DMS79 (cell line): ENCODE data around the gene SPNS2.

ENCODE experiments used
- DNase-seq: peaks from one replicate; lab custom pipeline; 2025; lab: John Stamatoyannopoulos, UW

SPNS2 gene

DNA sequence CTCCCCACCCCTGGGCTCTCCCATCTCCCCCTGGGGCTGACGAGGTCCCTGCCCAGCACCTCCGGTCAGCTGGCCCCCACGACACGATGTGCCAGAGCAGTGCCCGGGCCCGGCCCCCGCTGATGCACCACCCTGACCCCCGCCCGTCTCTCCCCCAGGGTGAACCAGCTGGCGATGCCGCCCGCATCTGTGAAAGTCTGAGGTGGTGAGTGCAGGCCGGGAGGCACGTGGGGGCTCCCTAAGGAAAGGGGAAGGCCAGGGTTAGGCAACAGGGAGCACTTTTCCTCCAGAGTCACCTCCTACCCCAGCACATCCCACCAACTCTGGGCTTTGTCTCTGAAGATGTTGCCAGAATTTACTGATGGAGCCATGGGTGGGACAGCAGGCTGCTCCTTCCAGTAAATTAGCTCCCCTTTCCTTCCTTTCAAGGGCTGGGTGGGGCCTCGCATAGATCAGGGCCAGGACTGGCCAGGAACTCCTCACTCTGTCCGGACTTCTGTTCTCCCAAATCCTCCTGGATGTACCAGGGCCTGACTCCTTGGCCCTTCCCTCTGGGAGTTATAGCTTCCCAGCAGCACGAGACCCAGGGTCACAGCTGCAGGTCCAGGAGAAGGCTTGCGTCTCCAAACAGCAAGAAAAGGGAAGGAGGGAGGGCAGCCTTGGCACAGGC lies 38.2 kb downstream of the SPNS2 start:
- DNase-seq: no peak

DNA sequence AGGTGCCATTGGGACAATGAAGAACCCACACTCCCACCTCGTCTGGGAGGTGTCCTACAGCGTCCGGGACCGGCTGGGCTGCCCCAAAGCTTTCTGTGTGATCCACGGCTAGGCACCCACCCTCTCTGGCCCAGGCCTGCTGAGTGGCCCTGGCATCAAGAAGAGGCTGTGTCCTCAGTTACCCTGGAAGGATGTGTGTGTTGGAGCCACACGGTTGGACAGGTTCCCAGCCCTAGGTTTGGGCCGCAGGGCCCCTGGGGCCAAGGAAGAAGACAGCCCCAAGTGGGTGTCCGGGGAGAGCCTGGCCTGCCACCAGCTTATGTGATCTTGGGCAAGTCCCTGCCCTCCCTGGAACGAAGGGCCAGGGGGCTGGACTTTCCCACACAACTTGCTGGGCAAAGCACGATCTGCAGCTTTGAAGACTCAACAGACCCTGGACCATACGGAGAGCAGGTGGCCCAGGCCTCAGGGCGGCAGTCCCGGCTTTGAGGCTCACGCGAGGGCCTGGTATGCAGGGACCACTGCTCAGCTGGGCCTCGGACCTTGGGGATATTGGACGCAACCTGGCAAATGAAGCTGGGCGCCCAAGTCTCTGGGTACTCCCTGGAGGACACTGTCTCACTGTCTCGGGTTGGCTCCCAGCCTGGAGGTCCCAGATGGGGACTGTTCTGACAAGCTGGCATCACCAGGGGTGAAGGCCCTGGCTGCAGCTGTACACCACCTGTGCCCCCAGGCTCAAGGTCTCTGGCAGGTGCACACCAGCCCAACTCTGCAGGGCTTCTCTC lies 39.0 kb downstream of the SPNS2 start:
- no peak for DNase-seq

DNA sequence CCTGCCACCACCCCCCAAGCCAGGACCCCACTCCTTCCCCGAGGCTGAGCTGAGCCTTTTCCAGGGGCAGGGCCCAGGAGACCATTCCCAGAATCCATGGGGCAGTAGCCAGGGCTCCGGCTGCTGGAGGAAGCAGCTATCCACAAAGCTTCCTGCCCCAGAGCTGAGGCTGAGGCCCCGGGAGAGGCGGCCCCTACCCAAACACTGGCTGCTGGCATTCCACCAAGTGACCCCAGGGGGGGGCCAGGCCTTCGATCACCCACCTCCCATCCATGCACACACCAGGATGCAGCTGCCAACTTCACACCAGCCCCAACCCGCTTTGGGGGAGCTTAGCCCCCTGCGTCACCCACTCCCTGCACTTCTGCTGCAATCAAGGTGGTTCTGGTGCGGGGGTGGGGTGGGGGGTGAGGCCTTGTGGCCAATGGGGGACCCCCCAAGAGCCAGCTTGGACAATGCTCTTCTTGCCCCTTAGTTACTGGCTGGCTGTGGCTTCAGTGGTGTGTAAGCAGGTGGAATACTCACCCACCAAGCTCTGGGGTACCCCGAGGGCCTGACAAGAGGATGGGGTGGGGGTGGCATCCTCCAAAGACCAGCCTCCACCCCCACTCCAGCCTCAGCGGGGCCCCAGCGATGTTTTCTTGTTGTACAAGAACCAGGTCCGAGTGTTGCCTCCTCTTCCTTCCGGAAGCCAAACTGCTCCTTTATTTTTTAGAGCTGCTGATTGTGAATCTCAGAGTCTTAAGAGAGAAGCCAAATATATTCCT lies 39.7 kb downstream of the SPNS2 start:
- no peak for DNase-seq

DNA sequence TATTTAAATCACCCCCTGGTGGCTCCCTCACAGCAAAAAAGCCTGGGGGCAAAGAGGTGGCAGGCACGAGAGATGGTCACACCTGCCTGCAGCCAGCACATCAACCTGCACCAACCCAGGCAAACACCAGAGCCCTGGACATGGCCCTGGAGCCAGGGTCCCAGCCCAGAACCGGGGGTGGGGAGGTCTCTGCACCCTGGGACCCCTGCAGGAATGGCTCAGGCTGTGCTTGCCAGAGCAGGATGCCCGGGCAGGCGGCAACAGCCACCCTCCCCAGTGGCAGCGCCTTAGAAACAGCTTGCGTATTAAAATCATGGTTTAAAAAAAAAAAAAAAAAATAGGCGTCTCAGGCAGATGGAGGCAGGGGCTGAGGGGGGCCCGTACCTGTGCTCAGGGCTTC lies 40.3 kb downstream of the SPNS2 start:
- DNase-seq: no peak

DNA sequence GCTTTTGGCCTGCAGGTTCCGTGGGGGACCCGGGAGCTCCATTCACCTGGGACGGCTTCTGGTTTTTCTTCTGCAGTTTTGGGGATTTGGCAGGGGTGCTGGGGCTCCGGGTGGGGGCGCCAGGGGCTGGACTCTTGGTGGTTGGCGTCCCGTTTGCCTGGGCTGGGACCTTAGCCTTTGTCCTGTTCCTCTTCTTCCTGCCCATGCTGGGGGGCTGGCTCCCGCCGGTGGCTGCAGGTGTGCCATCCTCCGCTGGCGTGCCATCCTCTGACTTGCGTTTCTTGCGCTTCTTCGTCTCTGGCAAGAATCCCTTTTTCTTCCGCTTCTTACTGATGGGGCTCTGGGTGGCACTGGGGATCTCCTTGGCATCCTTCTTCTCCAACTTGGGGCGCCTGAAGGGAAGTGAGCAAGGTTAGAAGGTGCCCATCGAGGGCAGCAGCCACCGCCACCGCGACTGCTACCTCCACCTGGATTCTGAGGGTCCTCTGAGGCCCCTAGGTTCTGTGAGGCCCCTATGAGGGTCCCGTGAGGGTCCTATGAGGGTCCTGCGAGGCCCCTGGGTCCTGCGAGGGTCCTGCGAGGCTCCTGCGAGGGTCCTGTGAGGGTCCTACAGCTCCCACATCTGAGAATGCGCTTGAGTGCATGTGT lies 41.0 kb downstream of the SPNS2 start:
- DNase-seq: no peak

DNA sequence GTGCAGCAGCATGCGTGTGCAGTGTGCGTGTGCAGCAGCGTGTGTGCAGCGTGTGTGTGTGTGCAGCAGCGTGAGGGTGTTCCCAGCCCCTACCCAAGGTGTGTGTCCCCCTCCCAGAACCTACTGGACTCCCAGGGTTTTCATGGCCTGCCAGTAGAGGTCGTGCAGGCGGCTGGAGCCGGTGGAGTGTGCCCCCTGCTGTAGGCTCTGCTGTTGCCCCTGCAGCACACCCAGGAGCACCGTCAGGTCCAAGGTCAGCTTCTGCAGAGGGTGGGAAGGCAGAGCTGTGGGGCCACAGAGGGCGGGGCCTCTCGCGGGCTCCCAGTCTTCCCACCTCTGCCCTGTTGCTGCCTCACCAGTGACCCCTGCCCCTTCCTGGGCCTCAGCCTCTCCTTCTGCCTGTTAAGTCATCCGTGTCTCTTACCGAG lies 41.6 kb downstream of the SPNS2 start:
- no peak for DNase-seq

DNA sequence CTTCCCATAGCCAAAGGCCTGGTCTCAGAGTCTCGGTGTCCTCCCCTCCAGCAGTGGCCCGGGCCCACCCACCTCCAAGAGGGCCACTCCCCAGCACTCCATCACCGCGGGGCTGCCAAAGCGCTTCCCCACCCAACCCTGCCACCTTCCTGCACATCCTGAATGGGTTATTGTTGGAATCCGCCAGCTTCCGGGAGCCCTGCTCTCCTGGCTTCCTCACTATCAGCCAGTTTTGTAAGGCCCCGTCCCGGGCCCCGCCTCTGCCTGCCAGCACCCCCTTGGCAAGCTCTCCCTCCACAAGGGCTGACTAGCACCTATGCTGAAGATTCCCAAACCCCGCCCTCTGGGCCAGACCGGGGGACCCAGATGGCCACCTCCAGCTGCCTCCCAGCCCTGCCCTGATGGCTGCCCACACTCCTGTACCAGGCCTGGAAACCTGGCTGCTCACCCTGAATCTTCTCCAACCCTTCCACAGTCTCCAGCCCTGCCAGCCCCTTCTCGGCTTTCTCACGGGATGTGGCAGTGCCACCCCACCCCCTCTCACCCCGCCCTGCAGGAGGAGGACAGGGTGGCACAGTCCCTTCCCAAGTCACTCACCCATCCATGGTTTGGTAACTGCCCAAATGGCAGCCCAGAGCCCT lies 42.1 kb downstream of the SPNS2 start:
- DNase-seq: no peak

DNA sequence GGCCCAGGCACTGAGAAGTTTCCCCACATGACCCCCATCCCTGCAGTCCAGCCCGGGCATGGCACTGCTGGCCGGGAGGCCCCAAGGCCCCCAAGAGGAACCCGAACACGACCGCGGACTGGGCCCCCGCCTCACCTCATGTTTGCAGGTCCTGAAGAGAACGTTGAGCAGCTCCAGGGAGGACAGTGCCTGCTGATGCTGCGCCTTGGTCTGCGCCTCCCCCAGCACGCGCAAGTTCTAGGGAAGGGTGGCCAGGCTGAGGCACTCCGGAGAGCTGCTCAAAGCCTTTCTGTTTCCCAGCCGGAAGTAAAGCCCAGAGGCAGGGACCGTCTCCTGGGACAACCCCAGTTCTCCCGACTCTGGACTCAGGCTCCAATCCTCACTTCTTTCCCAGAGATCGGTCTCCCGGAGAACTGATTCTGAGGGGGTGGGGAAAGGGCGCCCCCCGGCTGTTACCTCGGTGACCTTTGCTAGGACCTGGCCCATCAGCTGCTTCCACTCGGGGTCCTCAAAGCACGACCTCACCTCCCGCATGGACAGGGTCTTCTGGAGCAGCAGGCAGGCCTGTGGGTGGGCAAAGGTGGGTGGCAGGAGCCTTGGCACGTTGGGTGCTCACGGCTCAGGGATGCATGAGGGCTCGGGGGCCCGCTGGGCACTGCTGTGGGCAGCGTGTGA lies 42.8 kb downstream of the SPNS2 start:
- DNase-seq: no peak

DNA sequence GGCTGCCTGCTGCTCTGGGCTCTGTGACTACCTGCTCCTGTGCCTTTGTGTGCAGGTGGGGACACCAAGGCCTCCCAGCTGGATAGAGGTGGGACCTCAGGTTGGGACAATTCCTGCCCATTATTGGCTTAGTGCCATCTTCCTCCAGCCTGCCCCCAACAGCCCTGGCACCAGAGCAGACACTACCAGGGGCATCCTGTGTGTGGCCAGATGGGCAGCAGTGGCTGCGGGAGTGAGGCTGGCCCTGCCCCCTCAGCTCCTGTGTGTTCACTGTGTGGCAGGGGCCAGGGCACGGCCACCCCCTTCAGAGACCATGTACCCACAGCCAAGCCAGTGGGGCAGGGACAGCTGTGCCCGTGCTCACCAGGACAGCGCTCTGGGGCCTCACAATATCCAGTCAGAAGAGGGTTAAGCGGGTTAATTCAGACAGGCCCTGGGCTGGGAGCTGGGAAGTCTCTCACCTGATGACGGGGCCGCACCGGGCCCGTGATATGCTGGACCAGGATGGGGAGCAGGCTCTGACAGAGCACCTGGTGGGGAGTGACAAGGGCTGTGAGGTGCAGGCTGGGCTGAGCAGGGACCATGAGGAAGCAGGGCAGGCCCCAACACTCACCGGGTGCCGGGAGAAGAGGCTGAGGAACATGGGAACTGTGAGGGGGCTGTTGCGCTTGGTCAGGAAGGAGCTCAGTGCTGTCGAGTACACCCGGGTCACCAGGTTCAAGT lies 43.5 kb downstream of the SPNS2 start:
- no peak for DNase-seq

DNA sequence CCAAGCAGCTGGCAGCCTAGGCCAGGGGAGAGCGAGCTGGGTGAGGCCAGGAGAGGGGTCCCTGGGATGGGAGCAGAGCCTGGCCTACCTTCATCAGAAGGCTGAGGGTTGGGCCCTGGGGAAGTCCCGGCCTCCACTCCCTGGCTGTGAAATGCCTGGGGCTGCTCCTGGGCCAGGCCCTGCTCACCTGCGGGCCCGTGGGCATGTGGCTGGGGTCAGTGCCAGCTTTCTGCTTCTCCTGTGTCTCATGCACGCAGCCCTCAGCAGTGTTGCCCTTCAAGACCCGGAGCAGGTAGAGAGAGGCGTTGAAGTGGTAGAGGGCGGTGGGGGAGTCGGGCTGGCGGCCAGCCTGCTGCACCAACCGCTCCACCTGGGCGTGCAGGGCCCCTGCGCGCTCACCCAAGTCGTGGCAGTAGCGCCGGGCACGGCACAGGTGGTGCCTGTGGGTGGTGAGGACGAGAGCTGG lies 44.1 kb downstream of the SPNS2 start:
- DNase-seq: no peak

DNA sequence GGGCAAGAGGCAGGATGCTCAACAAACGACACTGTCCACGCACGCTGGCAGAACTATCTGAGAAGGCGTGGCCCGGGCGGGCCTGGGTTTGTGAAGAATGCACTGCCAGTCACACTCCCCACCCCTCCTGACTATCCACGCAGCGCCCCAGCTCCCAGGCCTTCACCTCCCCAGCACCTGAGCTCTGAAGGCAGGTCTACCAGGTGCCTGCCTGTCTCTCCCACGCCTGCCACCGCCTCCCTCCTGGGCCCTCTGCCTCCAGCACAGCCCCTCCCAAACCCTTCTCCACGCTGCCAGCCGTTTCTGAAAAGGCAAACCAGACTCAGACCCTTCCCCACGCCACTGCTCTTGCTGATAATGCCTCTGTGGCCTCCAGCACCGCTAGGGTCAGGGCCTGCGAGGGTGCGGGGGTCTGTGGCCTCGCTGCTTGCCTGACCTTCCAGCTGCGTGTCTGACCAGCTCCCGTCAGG lies 44.9 kb downstream of the SPNS2 start:
- DNase-seq: no peak

DNA sequence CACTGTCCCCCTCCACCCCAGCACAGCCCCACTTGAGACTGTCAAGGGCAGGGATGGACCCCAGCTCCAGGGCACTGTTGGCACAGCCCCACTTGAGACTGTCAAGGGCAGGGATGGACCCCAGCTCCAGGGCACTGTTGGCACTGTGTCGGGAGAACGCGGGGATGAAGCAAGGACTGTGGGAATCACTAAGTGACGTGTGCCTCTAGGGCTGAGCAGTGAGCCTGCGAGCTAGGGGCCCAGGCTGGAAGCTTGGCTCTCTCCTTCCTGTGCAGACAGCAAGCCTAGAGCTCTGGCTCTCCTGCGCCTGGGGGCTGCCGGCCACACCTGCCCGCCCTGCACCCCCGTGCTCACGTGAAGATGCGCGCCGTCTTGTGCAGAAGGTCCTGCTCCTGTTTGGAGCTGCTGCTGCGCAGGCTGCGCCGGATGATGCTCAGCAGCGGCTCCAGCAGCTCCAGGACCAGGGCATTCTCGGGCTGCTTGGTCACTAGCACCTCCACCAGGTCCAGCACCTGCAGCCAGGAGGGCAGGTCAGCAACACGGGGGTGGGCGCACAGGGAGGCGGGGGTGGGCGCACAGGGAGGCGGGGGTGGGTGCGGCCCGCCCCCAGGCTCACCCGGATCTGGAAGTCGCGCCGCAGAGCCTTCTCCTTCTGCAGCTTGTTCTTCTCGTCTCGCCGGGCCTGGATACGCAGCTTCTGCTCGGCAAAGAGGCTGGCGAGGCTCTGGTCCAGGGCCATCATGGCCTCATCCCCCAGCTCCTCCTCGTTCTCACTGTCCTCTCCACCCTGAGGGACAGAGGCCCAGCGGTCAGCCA lies 45.7 kb downstream of the SPNS2 start:
- DNase-seq: no peak

DNA sequence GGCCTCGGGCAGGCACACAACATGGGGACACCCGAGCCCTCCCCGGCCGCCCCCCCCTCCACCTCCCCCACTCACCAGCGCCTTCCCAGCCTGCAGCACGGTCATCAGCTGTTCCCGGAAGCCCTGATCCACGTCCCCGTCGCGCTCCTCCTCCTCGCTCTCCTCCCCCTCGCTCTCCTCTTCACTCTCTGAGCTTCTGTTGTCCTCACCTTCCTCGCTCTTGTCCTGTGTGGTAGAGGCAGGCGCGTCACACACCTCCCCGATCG lies 46.2 kb downstream of the SPNS2 start:
- no peak for DNase-seq

DNA sequence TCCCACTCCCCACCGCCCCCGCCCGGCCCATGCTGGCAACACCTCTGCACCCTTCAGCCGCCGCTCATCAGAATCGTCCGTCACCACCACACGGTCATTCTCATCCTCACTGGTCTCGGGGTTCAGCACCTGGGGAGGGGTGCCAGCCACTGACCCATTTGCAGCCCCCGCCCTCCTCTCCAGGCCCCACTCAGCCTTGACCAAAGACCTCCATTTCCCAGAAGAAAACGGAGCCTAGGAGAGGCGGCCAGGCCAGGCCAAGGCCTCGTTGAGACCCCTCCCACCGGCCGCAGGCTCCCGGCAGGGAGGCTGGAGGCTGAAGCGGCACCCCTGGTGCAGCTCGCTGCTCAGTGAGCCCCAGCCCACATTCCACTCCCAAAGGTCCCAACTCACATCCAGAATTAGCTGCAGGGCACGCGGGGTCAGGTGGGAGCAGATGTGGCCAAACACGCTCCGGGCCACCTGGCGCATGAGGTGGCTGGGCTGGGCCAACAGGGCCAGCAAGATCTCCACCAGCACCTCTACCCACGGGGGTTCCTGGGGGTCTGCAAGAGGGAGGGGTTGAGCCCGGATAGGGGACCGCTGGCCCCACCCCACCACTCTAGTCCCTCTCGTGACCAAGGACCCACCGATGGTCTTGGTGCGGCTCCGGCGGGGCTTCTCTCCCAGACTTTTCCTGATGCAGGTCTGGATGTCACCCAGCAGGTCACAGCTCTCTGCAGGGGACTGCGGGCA lies 46.7 kb downstream of the SPNS2 start:
- no peak for DNase-seq

DNA sequence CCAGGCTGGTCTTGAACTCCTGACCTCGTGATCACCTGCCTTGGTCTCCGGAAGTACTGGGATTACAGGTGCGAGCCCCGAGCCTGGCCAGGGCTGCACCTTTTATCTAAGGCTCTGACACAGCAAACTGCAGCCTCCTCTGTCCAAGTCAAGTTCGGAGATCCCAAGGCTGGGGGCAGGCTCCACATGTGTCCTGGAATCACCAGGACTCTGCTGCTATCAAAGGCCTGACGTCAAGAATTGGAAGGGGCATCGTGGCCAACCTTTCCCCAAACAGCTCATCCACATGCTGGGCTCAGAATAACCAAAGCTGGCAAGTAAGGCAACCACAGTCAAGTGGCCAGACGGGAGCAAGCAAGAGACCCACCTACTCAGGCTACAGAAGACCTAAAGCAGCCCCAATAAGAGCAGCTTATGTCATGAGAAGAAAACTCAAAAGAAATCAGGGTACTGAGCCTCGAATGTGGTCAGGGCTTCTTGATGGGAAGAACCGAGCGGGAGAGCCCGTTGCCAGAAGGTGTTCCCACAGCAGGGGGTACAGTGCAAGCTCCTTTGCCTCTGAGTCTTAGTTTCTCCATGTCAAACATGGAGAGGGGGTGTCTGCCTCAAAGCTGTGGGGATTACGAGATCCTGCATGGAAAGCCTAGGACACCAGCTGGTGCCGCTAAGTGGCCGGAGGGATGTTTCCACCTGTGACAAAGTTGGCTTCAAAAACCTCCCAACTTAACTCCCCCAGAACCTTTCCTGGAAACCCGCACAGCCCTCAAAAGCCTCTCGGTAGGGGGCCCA lies 48.6 kb downstream of the SPNS2 start:
- no peak for DNase-seq

DNA sequence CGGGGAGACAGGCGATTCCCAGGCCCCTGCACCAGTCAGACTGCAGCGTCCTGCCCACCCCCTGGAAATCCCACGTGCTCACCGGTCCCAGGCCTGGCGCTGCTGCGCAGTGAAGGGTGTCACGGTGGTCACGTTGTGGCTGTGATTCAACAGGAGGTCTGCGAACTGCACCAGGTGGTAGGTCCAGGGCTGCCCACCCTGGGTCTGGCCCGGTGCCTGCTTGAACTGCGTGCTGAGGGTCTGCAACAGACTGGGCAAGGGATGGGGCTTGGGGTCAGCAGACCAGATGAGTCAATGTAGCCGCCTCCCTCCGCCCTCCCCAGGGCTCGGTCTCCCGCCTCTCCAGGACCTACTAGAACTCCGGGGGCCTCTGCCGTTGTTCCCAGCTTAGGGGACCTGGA lies 49.4 kb downstream of the SPNS2 start:
- no peak for DNase-seq

DNA sequence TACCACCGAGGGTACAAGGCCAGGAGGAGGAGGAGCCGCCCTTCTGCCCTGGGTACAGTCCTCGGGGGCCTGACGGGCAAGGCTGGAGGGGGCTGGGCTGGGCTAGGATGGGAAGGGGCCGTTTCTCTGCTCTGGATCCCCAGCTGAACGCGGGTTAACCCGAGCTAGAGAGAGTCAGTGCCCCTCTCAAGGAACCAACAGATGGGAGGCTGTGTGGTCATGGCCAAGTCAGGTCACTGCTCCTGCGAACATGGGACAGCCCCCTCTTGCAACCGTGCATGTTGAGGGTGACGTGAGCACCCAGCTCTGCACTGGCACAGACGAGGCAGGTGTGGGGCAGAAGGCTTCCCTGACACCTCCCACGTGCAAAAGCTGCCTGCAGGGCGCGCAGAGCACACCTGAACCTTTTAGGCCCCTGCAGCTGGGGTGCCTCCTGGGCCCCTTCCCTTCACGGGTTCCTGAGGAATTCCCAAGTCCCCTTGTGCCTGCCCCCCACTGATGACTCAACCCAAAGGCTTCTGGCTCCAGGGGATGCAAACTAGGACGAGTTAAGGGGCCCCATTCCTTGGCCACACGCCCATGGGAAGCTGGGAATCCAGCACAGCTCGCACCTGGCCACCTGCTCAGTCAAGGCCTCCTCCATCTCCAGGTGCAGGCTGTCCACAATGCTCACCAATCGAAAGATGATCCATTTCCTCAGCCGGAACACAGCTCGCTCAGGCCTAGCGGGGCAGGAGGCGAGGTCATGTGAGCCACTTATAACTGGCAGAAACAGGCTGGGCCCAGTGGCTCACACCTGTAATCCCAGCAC lies 50.2 kb downstream of the SPNS2 start:
- DNase-seq: peak; percentile 44
